Astrocyte of the spinal cord (primary cell): Measurements from ENCODE around the gene NGB.

ENCODE experiments used
- DNase-seq: peaks from one replicate; pipeline ENCODE4 v3.0.0; 2011; ENCODE audit warnings: low read depth, low spot score
- H3K4me3 ChIP-seq: 2 replicates; pipeline ENCODE4 v1.5.1; 2011; ENCODE audit warnings: low read depth, mild to moderate bottlenecking, low read length, moderate library complexity
- CTCF ChIP-seq: IDR thresholded peaks from 2 replicates; pipeline ENCODE4 v1.5.1; 2012; ENCODE audit warnings: low read depth, mild to moderate bottlenecking, low read length, inconsistent platforms
- in situ Hi-C: cut with HindIII; loops from 2 replicates; pipeline ENCODE4 v1.10.0; 2017; ENCODE audit warnings: low sequenced_read_pairs

Gene NGB

DNA sequence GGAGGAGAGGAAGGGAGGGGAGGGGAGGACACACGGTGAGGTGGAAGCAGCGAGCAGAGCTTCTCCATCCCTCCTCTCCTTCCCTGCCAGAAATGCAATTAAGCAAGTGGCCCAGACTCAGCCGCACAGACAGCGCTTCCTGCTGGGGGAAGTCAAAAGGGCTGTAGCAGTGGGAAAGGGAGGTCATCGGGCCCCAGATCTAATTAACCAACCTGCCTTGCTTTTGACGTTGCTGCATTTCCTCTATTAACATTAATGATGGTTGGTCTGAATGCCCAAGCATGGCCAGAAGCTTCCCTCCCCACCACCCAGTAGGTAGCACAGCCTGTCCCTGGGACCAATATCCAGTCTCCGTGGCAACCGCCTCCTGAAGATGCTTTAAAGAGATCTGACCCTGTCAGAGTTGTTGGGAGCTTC, 4.6 kb upstream of the NGB start:
- TF ChIP-seq CTCF: no peak
- in situ Hi-C loops: no loop called here
- DNase-seq: no peak
- no peak overlapping the region for H3K4me3 ChIP-seq

DNA sequence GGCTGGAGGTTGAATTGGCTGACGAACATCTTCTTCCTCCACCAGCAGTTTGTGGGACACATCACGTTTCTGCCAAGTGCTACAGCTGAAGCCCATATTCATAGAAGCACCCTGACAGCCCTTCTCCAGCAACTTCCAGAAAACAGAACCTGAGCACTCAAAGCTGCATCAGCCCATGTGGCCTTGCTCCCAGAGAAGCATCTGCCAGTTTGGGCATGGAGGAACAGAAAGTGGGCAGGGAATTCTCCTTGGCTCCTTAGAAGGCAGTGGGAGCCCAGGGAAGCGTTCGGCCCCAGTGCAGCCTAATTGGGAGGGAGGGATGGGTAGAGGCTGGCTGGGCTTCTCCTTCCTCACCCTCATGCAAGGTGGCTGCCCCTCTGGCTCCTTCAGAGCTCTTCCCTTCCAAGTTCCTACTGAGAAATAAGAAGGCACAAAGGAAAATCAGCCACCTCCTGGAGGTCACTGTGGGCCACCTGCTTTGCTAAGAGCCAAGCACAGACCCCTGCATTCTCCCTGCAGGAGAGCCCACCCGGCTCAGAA, 4.1 kb upstream of the NGB start:
- TF ChIP-seq CTCF: no peak
- no peak for DNase-seq
- H3K4me3 ChIP-seq: no peak overlapping the region
- in situ Hi-C loops: no loop called here

- no peak overlapping the region for H3K4me3 ChIP-seq
- in situ Hi-C loops: no loop called here
Measured at GRCh38 chr14:77273796-77274195, 2.8 kb upstream of the NGB start.

GRCh38 chr14:77272261-77272660, 1.3 kb upstream of the NGB start:
- in situ Hi-C loops: no loop called here

More at GRCh38 chr14:77273796-77274195, 2.8 kb upstream of the NGB start:
- no peak for DNase-seq
- no peak for TF ChIP-seq CTCF

GRCh38 chr14:77270361-77271112, 469 bp downstream of the NGB start:
- in situ Hi-C loops: no loop called here
- no peak for TF ChIP-seq CTCF
- no peak overlapping the region for H3K4me3 ChIP-seq
- DNase-seq: no peak

More at GRCh38 chr14:77272261-77272660, 1.3 kb upstream of the NGB start:
- no peak for TF ChIP-seq CTCF
- no peak for DNase-seq
- no peak overlapping the region for H3K4me3 ChIP-seq

DNA sequence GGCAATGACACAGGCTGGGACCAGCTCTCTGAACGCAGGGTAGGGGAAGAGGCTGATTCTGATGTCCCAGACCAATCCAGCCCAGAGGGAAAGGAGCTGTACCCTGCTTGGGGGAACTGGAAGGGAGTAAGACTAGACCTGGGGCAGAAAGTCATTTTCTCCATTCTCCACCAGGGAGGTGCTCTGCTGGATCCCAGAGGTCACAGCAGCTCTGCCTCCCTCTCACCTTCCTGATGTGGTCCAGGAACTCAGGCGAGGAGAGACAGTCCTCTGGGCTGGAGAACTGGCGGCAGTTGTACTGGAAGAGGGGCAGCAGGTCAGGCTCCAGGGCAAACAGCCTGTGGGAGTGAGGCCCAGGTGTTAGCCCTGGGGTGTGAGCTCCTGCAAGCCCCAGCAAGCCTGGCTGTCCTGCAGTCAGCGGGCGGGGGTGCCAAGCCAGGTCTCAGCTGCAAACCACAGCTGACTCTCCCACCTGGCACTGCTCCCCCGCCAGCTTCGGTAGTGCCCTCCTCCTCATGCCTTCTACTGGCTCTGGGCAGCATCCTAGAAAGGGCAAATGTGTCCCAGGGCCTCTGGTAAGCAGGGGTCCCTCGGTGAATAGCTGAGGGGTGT, 1.9 kb downstream of the NGB start:
- no peak for TF ChIP-seq CTCF
- H3K4me3 ChIP-seq: no peak overlapping the region
- no peak for DNase-seq
- in situ Hi-C loops: no loop called here
